ENCODE results near the gene ECPAS.
A peak's percentile ranks its signal among the peaks of the same experiment; 100 is the strongest.
"Not testable (repeated sequence)": the region's sequence is repeated elsewhere in the genome, so short reads cannot be mapped to it uniquely, and the experiment has no call there.

Gene ECPAS

GRCh38 chr9:111413996-111414395 is 70.2 kb downstream of the ECPAS start:
- DNase-seq, result no peak

GRCh38 chr9:111412280-111412679 is 71.9 kb downstream of the ECPAS start:
- no peak for DNase-seq

GRCh38 chr9:111411266-111411665 is 72.9 kb downstream of the ECPAS start:
- DNase-seq, result no peak

DNA sequence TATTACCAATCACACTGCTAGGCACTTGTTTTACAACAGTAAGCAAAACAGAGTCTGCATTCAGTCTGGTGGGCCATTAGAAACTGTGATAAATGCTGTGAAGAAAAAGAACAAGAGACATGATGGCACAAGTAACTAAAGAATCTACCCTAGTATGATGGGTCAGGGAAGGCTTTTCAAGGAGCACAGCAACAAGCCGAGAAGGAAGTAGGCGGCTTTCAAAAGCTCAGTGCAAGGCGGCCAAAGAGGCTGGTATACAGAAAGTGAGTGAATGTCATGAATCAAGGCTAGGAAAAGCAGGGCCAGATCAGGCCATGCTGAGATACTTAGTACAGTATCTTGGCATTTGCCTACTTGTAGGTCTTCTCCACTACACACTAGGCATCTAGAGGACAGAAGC is 76.4 kb downstream of the ECPAS start:
- DNase-seq, result no peak

DNA sequence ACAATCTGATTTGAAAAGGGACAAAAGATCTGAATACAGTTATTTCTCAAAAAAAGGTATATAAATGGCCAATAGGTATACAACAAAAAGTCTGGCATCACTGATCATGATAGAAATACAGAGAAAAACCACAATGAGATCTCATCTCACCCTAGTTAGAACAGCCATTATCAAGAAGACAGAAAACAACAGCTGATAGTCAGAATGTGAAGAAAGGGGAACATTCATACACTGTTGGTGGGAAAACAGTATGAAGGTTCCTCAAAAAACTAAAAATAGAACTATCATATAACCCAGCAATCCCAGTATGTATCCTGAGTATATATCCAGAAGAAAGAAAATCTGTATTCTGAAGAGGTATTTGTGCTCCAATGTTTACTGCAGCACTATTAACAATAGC is 78.5 kb downstream of the ECPAS start:
- no peak for DNase-seq

DNA sequence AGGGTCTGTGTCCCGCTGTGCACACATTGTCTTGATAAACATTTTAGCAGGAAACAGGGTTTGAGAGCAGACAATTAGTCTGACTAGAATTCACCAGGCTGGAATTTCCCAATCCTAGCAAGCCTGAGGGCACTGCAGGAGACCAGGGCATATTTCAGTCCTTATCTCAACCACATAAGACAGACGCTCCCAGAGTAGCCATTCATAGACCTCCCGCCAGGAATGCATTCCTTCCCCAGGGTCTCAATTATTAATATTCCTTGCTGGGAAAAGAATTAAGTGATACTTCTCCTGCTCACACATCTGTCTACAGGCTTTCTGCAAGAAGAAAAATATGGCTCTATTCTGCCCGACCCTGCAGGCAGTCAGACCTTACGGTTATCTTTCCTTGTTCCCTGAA is 82.7 kb downstream of the ECPAS start:
- DNase-seq, result not testable (repeated sequence)

GRCh38 chr9:111400564-111400898 is 83.7 kb downstream of the ECPAS start:
- no peak for DNase-seq

DNA sequence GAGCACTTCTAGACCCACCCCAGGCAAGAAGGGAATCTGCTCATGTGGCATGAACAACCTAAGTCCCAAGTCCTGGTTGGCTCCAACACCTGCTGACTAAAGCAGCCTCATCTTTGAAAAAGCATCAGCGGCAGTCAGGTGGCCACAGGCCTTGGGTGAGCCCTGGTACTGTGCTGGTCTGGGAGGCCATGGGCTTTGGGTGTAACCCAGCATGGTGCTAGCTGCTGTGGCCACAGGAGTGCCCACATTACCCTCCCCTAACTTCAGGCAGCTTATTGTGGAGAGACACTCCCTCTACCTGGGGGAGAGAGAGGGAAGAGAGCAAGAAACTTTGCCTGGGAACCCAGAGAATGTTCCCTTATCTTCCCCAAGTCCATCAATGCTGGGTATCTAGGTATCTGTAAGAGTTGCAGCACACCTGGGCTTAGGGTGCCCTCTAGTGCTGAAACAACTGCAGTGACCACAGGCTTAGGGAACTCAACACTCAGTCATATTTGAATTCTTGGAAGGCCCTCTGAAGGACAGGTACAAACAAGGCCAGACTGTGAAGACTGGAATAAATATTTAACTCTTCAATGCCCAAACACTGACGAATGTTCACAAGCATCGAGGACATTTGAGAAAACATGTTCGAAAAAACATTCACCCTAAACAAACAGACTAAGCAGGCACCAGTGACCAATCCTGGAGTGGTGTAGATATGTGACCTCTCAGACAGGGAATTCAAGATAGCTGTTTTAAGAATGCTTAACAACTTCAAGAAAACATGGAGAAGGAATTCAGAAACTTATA is 84.2 kb downstream of the ECPAS start:
- DNase-seq, result no peak

GRCh38 chr9:111399211-111399739 is 84.9 kb downstream of the ECPAS start:
- DNase-seq, result no peak

- no peak for DNase-seq
These were observed 90.2 kb downstream of the ECPAS start for GRCh38 chr9:111393971-111394370.

GRCh38 chr9:111389406-111389805 is 94.8 kb downstream of the ECPAS start:
- DNase-seq, result no peak

DNA sequence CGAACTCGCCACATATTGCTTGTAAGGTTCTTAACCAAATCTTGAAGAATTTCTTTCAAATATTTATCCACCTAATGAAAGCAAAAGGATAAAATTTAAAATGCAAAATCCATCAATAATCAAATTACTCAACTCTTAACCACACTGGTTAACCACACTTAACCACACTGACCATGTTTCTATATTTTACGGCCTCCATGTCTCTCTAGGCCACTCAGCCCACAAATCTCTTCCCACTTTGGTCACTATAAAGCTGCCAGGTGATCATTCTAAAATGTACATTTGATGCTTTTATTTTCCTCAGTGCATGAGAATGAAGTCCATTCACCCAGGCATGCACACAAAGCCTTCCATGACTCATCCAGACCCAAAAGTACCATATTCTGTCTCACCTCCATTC is 97.8 kb downstream of the ECPAS start:
- no peak for DNase-seq

GRCh38 chr9:111381006-111381405 is 103.2 kb downstream of the ECPAS start:
- no peak for DNase-seq

- DNase-seq, result no peak
These were observed 108.2 kb downstream of the ECPAS start for GRCh38 chr9:111375817-111376564.

DNA sequence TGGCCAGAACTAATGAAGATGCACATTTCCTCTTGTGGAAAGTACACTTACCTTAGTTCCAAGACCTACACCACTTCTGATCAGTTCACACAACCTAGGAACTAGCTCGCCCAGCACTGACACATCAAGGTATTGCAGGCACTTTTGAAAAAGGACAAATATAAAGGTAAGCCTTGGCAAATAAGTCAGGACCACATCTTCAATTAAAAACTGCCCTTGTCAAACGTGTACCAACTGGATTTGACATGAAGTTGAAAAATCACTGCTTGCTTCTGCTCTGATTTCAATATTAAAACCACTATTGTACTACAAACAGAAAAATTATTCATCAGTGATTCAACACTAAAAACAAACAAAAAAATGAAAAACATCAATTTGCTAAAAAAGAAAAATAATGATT is 109.1 kb downstream of the ECPAS start:
- DNase-seq, result no peak

- DNase-seq, result no peak
These were observed 111.9 kb downstream of the ECPAS start for GRCh38 chr9:111372297-111372696.

DNA sequence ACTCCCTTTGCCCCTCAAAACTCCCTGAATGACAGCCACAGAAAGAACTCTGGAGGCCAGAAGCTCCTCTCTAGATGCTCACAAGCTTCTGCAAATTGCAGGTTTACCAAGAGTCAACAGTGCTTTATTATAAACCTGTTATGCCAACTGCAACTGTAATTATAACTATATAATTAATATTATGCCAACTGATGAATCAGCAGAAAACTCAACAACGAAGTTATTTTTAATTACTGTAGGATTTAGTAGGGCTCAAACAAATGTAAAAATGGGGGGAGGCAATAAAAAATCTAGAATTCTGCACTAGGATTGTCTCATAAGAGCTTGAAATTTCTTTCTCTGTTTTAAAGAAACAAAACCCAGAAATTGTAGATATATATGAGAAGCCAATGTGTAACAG is 117.2 kb downstream of the ECPAS start:
- DNase-seq, result no peak

DNA sequence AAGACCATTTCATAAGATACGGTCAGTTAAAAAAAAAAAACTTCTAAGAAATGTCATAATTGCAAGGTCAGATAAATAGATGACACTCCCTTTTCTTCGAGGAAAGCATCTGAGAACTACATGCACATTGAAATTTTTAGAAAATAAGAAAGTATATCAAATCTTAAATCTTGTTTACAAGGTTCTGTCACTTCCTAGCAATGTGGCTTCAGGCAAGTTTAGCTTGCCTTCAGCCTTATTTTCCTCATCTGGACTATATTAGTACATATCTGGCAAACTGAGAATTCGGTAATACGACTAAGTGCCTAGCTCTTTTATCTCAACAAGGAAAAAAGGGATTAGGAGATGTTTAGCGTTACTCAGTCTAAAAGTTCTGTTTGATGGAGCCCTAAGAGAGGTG is 121.7 kb downstream of the ECPAS start:
- DNase-seq, result no peak

- DNase-seq, result no peak
These were observed 123.3 kb downstream of the ECPAS start for GRCh38 chr9:111360881-111361280.

DNA sequence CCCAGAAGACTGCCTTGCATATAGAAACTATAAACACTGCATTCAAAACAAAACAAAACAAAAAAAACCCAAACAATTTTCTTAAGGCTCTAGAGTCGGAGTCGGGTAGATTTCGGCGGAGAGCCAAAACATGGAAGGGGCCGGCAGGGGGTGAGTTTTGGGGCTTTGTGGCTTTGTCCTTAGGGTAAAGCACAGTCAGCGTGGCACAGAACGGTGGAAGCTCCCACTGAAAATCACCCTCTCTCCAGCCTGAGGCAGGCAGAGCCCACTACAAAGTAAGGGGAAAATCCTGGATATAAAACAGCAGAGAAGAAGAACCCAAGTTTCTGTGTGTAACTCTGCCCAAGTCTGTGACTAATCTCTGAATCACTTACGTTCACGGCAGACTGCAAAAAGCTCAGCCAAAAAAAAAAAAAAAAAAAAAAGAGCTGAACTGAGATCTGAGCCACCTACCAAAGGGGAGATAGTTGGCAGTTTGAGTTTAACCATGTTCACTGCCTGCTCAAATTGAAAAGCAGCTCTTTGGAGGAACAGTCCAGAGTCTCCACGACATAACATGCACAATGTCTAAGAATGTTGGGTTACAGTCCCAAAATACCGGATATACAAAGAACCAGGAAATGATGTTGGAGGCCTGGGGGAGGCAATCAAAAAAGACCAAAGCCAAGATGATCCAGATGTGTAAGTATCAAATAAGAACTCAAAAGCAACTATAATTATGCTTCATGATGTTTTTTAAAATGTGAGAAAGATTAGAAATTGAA is 127.5 kb downstream of the ECPAS start:
- DNase-seq, result no peak

GRCh38 chr9:111352545-111352944 is 131.6 kb downstream of the ECPAS start:
- no peak for DNase-seq

DNA sequence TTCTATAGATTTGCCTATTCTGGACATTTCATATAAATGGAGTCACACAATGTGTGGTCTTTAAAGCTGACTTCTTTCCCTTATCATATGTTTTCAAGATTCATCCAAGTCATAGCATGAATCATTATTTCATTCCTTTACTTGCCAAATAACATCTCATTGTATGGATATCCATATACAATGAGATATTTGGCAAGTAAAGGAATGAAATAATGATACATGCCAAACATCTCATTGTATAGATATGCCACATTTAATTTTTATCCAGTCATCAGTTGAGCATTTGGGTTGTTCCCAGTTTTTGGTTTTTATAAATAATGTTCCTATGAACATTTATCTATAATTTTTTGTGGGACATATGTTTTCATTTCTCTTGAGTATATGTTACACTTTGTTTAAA is 133.6 kb downstream of the ECPAS start:
- DNase-seq, result no peak

- DNase-seq, result peak; percentile 47
These were observed 134.4 kb downstream of the ECPAS start for GRCh38 chr9:111349766-111350165.

DNA sequence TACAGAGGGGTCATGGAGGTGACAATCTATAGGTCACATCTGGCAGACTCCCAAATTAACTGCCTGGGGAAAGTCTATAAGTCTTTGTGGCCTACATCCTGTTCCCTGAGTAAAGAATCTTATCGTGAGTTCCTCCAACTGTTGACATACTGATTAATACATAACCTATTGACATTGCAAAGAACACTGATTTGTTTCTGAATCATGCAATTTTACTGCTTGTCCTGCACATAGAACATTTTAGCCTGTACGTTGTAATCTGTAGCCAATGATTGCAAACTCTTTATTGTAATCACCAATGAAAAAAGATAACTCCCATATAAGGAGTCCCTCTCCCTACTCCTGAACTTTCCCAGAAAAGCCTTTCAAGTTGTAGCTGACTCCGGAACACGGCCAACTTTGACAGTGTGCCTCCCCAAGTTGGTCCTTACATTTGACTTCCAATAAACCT is 135.3 kb downstream of the ECPAS start:
- DNase-seq, result no peak
